HL-60/S4 (cell line): Measurements from ENCODE around the gene ANO9.
"Not testable (repeated sequence)": the region's sequence is repeated elsewhere in the genome, so short reads cannot be mapped to it uniquely, and the experiment has no call there.

Experiments
- in situ Hi-C: fragments of 300-500 bp; cut with MboI; formaldehyde crosslinking; loops from 2 replicates; pipeline ENCODE4 v1.14.3; 2022; ENCODE audit warnings: low sequenced_read_pairs

The ANO9 gene

GRCh38 chr11:405323-405953 lies 36.4 kb downstream of the ANO9 start:
- in situ Hi-C loops = no loop called here

DNA sequence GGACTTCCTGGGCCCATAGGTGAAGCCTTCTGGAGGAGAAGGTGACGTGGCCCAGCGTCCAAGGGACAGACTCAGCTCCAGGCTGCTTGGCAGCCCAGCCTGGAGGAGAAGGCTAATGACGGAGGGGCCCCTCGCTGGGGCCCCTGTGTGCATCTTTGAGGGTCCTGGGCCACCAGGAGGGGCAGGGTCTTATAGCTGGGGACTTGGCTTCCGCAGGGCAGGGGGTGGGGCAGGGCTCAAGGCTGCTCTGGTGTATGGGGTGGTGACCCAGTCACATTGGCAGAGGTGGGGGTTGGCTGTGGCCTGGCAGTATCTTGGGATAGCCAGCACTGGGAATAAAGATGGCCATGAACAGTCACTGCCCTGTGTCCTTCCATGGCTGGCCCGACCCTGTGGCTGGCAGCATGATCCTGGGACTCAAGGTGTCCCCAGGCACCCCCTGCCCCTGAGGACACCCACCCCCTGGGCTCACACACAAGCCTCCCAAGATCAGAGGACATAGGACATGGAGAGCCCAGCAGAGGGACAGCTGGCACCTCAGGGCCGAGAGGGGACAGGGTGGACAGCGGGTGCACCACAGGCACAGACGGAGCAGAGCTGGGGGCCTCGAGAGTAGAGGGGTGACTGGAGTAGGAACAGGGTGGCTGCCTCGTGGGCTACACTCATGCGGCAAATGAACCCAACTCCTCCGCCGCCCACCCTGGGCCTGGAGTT lies 37.1 kb downstream of the ANO9 start:
- in situ Hi-C loops = no loop called here

DNA sequence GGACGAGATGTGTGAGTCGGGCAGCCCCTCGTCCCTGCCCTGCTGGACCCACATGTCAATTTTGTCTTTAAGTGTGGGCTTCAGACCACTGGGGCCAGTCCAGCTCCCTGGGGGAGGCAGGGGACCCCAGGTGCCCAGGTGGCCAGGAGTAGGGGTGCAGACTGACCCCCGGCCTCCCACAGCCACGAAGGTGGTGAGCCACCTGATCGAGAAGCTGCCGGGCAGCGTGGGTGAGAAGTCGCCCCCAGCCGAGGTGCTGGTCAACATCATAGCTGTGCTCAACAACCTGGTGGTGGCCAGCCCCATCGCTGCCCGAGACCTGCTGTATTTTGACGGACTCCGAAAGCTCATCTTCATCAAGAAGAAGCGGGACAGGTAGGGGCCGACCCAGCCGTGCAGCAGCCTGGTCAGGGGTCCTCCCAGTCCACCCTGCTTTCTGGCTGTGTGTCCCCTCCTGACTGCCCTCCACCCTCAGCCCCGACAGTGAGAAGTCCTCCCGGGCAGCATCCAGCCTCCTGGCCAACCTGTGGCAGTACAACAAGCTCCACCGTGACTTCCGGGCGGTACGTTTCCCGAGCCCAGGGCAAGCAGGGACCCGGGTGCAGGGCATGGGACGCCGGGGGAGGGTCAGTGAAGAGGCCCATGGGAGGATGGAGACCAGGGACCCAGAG lies 37.9 kb downstream of the ANO9 start:
- in situ Hi-C loops = no loop called here

DNA sequence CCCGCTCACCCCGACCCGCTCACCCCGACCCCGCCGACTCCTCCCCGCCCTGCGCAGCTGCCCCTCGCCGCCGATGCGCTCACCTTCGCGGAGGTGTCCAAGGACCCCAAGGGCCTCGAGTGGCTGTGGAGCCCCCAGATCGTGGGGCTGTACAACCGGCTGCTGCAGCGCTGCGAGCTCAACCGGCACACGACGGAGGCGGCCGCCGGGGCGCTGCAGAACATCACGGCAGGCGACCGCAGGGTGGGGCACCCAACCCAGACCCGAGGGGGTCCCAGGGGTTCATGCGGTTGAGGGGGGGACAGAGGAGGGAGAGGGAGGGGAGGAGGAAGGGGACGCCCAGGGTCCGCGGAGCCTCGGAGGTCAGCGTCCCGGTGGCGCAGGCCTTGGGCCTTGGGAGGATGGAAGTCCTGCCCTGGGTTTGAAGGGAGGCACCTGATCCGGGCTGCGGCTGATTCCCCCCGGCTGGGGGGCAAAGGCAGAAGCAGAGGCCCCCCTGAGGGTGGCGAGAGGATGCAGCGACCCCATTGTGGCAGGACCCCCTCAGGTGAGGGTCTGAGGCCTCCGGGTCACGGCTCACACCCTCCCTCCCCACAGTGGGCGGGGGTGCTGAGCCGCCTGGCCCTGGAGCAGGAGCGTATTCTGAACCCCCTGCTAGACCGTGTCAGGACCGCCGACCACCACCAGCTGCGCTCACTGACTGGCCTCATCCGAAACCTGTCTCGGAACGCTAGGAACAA lies 38.6 kb downstream of the ANO9 start:
- in situ Hi-C loops = no loop called here

DNA sequence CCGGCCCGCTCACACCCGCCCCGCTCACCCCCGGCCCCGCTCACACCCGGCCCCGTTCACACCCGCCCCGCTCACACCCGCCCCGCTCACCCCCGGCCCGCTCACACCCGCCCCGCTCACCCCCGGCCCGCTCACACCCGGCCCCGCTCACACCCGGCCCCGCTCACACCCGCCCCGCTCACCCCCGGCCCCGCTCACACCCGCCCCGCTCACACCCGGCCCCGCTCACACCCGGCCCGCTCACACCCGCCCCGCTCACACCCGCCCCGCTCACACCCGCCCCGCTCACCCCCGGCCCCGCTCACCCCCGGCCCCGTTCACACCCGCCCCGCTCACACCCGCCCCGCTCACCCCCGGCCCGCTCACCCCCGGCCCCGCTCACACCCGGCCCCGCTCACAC lies 40.6 kb downstream of the ANO9 start:
- in situ Hi-C loops = not testable (repeated sequence)

DNA sequence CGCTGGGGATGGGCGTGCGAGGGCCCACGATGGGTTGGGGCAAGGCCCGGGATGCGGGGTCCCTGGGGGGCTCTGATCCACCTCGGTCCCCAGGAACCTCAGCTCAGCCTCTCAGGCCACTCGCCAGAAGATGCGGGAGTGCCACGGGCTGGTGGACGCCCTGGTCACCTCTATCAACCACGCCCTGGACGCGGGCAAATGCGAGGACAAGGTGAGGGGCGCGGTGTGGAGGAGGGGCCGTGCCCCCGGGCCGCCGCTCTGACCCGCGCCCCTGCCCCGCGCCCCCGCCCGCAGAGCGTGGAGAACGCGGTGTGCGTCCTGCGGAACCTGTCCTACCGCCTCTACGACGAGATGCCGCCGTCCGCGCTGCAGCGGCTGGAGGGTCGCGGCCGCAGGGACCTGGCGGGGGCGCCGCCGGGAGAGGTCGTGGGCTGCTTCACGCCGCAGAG lies 41.5 kb downstream of the ANO9 start:
- in situ Hi-C loops = no loop called here

DNA sequence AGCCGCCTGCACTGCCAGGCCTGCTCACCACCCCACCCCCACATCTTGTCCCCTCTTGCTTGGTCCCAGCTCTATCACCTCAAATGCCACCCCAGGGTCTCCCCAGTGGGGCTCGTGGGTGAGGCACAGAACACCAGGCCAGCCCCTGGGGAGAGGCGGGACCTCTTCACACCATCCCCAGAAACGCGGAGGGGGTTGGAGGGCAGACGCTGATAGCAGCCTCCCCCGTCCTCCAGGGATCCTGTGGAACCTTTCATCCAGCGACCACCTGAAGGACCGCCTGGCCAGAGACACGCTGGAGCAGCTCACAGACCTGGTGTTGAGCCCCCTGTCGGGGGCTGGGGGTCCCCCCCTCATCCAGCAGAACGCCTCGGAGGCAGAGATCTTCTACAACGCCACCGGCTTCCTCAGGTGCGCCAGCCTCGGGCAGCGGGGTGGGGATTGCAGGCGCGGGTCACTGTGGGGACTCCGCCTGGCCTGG lies 42.0 kb downstream of the ANO9 start:
- in situ Hi-C loops = no loop called here

- in situ Hi-C loops = no loop called here
These were observed 43.0 kb downstream of the ANO9 start for GRCh38 chr11:398826-399225.

GRCh38 chr11:396948-397548 lies 44.8 kb downstream of the ANO9 start:
- in situ Hi-C loops = no loop called here

- in situ Hi-C loops = no loop called here
These were observed 45.3 kb downstream of the ANO9 start for GRCh38 chr11:396511-396947.

GRCh38 chr11:395866-396265 lies 45.9 kb downstream of the ANO9 start:
- in situ Hi-C loops = no loop called here

- in situ Hi-C loops = no loop called here
These were observed 46.8 kb downstream of the ANO9 start for GRCh38 chr11:394858-395655.

DNA sequence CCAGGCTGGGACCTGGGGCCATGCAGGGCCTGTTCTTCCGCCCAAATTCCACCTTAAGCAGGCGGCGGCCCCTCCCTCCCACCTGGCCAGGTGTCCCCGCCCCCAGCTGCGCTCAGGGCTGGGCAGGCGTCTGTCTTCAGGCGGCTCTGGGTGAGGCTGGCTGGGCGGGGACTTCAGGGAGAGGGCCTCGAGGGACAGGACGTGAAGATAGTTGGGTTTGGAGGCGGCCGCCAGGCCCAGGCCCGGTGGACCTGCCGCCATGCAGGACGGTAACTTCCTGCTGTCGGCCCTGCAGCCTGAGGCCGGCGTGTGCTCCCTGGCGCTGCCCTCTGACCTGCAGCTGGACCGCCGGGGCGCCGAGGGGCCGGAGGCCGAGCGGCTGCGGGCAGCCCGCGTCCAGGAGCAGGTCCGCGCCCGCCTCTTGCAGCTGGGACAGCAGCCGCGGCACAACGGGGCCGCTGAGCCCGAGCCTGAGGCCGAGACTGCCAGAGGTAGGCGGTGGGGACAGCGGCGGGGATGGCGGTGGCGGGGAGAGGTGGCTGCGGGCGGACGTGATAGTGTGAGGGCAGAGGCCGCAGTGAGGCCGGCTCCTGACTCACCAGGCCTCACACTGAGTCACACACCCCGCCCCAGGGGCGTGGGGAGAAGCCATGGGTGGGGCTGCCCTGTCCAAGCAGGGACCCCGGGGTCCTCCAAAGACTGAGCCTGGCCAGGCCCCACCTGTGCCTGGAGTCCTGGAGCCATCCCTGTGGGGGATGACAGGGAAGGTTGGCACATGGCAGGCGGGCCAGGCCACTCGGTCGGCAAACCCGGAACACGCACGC lies 47.6 kb downstream of the ANO9 start, which contains the start of gene PKP3:
TSS of gene PKP3 (plus strand) at position 176 of the 824 bp plus-strand sequence. CDS start at position 260, 84 bp downstream.
- in situ Hi-C loops = no loop called here

- in situ Hi-C loops = no loop called here
These were observed 48.4 kb downstream of the ANO9 start for GRCh38 chr11:393219-394033.

- in situ Hi-C loops = no loop called here
These were observed 49.6 kb downstream of the ANO9 start for GRCh38 chr11:392102-392777.

- in situ Hi-C loops = no loop called here
These were observed 50.4 kb downstream of the ANO9 start for GRCh38 chr11:391117-392017.

DNA sequence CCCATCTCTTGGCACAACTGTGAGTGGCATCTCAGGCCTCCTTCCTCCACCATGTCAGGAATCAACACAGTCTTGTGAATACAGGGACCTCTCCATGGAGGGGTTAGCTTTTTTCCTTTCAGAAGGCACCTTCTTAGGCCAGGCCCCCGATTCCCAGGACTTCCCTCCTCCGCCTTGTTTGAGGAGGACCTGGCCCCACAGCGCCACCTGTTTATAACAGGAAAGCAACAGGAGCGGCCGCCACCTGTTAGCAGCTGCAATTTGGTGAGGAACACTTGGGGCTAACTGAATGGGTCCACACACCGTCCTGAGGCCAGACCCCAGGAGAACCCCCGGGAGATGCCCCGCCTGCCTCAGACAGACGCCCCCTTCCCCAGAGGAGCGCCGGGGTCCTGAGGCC lies 51.6 kb downstream of the ANO9 start:
- in situ Hi-C loops = no loop called here
